ENCODE measurements around the gene MT1M. TPM values are rescaled to one million over a fixed set of nuclear protein-coding genes. Genes with fewer than 3 reads are reported as not detected.
A peak's percentile ranks its signal among the peaks of the same experiment; 100 is the strongest.
"Not testable (repeated sequence)": the region's sequence is repeated elsewhere in the genome, so short reads cannot be mapped to it uniquely, and the experiment has no call there.

MT1M gene
- total and polyA plus RNA-seq, 2 experiments from 2014 or later: not detected

- Histone ChIP-seq H3K27me3 (peaks cover 100% of the 10 kb centered on the region), H3K36me3 (no peaks in the 10 kb centered on the region), H3K4me1 (ENCODE audit: low read depth) (peaks cover 4% of the 10 kb centered on the region), H3K27ac (no peak overlapping the region), H3K9me3 (ENCODE audit: low read depth) (no peaks in the 10 kb centered on the region), H3K4me3 (no peak overlapping the region)
- DNase-seq (ENCODE audit: low read depth in 1 of 2, low spot score in 1 of 2): no peak
- TF ChIP-seq, protein P1, sequence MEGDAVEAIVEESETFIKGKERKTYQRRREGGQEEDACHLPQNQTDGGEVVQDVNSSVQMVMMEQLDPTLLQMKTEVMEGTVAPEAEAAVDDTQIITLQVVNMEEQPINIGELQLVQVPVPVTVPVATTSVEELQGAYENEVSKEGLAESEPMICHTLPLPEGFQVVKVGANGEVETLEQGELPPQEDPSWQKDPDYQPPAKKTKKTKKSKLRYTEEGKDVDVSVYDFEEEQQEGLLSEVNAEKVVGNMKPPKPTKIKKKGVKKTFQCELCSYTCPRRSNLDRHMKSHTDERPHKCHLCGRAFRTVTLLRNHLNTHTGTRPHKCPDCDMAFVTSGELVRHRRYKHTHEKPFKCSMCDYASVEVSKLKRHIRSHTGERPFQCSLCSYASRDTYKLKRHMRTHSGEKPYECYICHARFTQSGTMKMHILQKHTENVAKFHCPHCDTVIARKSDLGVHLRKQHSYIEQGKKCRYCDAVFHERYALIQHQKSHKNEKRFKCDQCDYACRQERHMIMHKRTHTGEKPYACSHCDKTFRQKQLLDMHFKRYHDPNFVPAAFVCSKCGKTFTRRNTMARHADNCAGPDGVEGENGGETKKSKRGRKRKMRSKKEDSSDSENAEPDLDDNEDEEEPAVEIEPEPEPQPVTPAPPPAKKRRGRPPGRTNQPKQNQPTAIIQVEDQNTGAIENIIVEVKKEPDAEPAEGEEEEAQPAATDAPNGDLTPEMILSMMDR (IDR thresholded peaks at IDR 0.05; ENCODE audit: low read depth, low read length): no peak
These were observed 40.5 kb downstream of the MT1M start for GRCh38 chr16:56672761-56673536.

- Histone ChIP-seq H3K27me3 (peaks cover 97% of the 10 kb centered on the region), H3K36me3 (no peaks in the 10 kb centered on the region), H3K27ac (no peak overlapping the region), H3K4me3 (no peak overlapping the region), H3K4me1 (ENCODE audit: low read depth) (peaks cover 4% of the 10 kb centered on the region), H3K9me3 (ENCODE audit: low read depth) (no peaks in the 10 kb centered on the region)
- DNase-seq (ENCODE audit: low read depth in 1 of 2, low spot score in 1 of 2): peak; percentile 45 to 47
- TF ChIP-seq, protein P1 (IDR thresholded peaks at IDR 0.05; ENCODE audit: low read depth, low read length): peak; percentile 68
These were observed 41.5 kb downstream of the MT1M start for GRCh38 chr16:56673921-56674320.

DNA sequence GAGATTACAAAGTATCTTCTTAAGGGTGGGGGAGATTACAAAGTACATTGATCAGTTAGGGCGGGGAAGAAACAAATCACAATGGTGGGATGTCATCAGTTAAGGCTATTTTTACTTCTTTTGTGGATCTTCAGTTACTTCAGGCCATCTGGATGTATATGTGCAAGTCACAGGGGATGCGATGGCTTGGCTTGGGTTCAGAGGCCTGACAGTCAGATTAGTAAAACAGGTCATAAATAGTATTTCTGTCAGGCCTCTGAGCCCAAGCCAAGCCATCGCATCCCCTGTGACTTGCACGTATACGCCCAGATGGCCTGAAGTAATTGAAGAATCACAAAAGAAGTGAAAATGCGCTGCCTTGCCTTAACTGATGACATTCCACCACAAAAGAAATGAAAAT is 42.1 kb downstream of the MT1M start:
- H3K4me1 ChIP-seq (ENCODE audit: low read depth); H3K9me3 ChIP-seq (ENCODE audit: low read depth); H3K4me3 ChIP-seq; DNase-seq (ENCODE audit: low read depth in 1 of 2, low spot score in 1 of 2); H3K36me3 ChIP-seq; H3K27ac ChIP-seq: not testable (repeated sequence)
- H3K27me3 ChIP-seq: peaks cover 93% of the 10 kb centered on the region

DNA sequence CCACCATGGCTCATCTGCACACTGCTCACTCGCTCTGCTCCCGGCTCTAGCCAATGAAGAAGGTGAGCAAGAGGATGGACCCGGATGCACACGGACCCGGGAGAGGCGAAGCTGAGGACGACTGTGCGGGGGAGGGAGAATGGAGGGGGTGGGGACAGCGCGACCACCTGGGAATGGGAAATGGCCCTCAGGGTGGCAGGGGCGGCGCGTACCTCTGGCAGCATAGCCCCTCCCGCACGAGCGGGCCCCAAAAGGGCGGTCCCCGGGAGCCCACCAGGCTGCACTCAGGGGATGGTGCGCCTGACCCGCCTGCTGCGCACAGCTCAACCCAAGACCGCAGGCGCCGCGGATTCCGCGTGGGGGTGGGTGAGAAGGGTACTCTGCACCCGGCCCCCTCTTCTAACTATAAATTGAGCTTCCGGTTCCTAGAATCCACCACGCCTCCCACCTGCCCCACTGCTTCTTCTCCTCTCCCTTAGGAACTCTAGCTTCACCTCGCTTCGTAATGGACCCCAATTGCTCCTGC is 43.3 kb downstream of the MT1M start:
- H3K9me3 ChIP-seq (ENCODE audit: low read depth): no peaks in the 10 kb centered on the region
- TF ChIP-seq, protein P1 (IDR thresholded peaks at IDR 0.05; ENCODE audit: low read depth, low read length): no peak
- no peak for DNase-seq (ENCODE audit: low read depth in 1 of 2, low spot score in 1 of 2)
- peaks cover 81% of the 10 kb centered on the region for H3K27me3 ChIP-seq
- H3K27ac ChIP-seq: no peak overlapping the region
- H3K4me3 ChIP-seq: peak overlapping the region; percentile 19
- H3K36me3 ChIP-seq: no peaks in the 10 kb centered on the region
- H3K4me1 ChIP-seq (ENCODE audit: low read depth): peaks cover 4% of the 10 kb centered on the region

- no peak for DNase-seq (ENCODE audit: low read depth in 1 of 2, low spot score in 1 of 2)
- Histone ChIP-seq H3K27me3 (peaks cover 76% of the 10 kb centered on the region), H3K4me3 (no peak overlapping the region), H3K4me1 (ENCODE audit: low read depth) (peaks cover 5% of the 10 kb centered on the region), H3K9me3 (ENCODE audit: low read depth) (no peaks in the 10 kb centered on the region), H3K27ac (no peak overlapping the region), H3K36me3 (no peaks in the 10 kb centered on the region)
- TF ChIP-seq, protein P1 (IDR thresholded peaks at IDR 0.05; ENCODE audit: low read depth, low read length): no peak
These were observed 45.0 kb downstream of the MT1M start for GRCh38 chr16:56677474-56677873.

DNA sequence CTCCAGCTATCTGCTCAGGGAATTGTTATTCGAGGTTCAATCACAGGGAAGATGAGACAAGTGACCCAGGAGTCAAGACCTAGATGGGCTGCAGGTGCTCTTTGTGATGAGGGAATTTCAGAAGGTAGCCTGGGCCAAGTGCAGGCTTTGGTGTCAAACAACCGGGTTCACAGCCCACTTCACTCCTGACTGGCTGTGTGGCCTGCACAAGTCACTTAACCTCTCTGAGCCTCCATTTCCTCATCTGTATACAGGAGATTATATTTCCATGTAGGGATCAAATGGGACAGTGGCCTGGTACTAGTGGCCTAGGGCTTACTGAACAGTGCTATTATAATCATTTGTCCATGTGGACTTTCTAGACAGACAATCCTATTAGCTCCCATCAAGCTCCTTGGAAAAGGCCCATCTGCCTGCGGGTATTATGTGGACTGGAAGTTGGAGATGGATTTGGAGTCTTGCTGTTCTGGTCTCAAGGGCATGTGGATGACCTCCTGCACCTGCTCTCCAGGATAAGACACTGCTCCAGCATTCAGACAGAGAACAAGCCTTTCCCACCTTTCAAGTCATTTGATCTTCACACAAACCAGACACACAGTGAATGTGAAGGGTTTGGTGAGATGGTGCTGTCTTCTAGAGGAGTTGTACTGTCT is 46.7 kb downstream of the MT1M start:
- peaks cover 73% of the 10 kb centered on the region for H3K27me3 ChIP-seq
- no peak for DNase-seq (ENCODE audit: low read depth in 1 of 2, low spot score in 1 of 2)

More for the DNA sequence above, 46.7 kb downstream of the MT1M start:
- no peak overlapping the region for H3K4me3 ChIP-seq
- no peak overlapping the region for H3K27ac ChIP-seq
- H3K36me3 ChIP-seq: no peaks in the 10 kb centered on the region
- H3K9me3 ChIP-seq (ENCODE audit: low read depth): no peaks in the 10 kb centered on the region
- peaks cover 7% of the 10 kb centered on the region for H3K4me1 ChIP-seq (ENCODE audit: low read depth)
- TF ChIP-seq, protein P1 (IDR thresholded peaks at IDR 0.05; ENCODE audit: low read depth, low read length): no peak

Measured in cardiac muscle cell (in vitro differentiated cells and primary cell).